HUDEP-2 (cell line): Measurements from ENCODE around the gene AMFR.
A peak's percentile ranks its signal among the peaks of the same experiment; 100 is the strongest.

ENCODE experiments used
- DNase-seq, 76 experiments: peaks; one replicate each; lab custom pipeline; 2025; ENCODE audit not compliant: unreplicated experiment in 76 of 76; lab: John Stamatoyannopoulos, UW

The AMFR gene

DNA sequence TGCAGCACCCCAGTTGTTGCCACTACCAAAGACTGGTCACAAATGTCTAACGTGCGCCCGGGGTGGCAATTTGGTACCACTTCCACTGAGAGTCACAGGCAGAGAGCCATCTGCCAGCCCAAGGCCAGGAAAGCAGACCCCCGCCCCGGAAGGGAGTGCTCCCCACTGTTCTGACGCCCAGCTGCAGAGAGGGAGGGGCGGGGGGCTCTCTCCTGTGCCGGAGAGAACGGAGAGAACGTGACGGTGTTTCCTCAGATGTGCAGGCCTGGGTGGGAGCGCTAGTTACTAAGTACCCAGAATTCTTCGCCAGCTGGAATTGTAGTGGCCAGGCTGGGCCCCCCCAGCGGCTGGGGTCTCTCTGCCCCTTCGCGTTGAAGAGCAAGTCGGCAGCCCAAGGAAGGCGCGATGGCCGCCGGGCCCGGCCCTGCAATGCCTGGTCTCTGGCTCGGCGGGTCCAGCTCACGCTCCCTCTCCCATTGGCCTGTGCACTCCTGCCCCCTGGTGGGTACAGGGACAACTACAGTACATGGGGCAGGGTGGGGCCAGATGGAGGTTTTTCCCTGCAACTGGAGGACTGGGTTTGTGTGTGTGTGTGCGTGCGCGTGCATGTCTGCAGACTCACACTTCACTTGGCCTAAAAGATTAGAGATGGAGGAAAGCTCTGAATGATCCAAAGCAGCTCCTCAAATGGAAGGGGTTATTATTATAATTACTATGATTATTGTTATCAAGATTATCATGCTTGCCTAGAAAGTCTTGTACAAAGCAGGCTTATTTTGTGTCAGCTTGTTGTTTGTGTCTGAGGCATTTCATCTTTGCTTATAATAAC is 107.1 kb downstream of the AMFR start:
- peak in 69 of 76 experiments; percentile 19 to 80 (median 58) for DNase-seq

DNA sequence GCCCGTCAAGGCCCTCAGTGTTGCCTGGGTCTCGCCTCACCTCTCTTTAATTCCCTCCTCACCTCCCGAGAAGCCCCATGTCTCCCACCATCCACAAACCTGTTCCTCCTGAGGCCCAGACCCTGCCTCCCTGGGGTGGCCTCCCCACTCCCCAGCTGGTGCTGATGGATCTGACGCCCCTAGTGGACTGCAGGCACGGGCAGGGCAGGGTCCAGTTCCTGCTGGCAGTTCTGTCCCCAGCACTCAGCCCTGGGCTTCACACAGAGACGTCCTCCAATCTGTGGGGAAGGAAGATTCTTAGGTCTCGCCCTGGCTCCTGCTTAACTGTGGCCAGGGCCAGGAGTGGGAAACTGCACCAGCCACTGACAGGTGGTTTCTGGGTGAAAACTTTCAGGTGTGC is 108.8 kb downstream of the AMFR start:
- no peak for DNase-seq

DNA sequence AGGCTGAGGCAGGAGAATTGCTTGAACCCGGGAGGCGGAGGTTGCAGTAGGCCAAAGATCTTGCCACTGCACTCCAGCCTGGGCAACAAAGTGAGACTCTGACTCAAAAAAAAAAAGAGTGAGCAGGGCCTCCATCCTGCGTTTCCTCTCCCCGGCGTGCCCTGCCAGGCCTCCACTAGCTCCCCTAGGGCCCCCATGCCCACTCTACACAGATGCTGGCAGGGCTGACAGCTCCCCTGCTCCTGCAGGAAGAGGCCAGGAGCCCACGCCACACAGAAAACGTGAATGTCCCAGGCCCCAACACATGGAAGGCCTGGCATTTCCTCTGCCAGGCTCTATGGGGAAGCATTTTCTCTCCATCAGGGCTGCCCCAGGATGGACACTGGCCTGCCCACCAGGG is 109.4 kb downstream of the AMFR start:
- no peak for DNase-seq

DNA sequence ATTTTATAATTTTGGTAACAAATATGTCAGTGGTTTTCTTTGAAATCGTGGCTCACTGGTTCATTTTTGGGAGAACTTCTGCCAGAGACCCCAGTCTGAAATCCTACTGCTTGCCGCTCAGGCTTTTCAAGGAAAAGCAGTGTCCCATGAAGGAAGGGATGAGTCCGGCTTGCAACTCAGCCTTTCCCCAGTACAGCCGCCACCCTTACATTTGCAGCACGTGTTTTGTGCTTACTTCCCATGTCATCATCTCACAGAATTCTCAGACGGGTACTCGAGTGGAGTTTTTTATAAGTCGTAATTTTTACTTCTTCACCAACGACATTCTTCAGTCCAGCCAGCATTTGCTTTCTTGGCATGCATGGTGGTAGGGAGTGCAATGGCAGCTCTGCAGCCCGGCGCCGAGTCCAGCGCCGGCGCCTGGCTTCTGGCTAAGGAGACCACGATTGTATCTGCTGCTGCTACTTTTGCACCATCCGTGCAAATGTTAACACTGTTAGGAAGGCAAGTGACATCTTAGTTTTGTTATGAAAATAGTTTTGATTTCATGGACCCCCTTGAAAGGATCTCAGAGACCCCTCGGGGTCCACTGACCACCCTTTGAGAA is 111.0 kb downstream of the AMFR start:
- no peak for DNase-seq

DNA sequence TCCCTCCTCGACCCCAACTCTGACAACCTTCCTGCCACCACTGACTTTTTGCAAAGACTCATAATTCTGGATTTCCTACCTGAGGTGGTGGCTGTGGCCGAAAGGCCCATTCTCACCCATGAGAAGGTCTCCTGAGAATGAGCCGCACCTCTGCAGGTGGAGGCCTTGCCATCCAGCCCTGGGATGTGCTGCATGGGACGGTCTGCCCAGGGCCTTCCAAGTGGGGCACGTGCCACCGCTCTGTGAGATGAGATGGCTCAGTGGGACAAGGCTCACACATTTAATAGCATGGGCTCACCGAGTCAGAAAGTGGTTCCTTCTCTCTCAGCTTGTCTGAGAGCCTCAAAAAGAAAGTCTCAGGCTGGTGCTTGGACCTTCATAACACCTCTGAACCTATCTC is 112.8 kb downstream of the AMFR start:
- no peak for DNase-seq

DNA sequence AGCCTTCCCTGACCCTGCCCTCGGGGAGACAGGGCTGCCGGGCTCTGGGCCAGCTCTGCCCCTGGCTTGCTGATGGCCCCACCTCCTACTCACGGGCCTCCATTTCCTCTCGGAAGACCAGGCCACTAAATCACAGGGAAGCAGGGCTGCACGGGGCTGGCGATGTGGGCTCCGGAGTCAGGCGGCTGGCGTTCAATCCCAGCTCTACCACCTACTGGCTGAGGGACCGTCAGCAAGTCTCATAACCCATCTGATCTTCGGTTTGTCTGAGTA is 113.4 kb downstream of the AMFR start:
- no peak for DNase-seq
